ENCODE measurements around the gene CABLES2. TPM values are rescaled to one million over a fixed set of nuclear protein-coding genes. Genes with fewer than 3 reads are reported as not detected.
"Not testable (repeated sequence)": the region's sequence is repeated elsewhere in the genome, so short reads cannot be mapped to it uniquely, and the experiment has no call there.

Gene CABLES2
- total RNA-seq, 4 donors from 2014 or later, result 2.0 to 3.8 (median 2.2) TPM

- Histone ChIP-seq H3K27me3 (peaks cover 0 to 9% (median 0%) of the 10 kb centered on the region in 4 donors), H3K27ac (peak overlapping the region; percentile 12 to 93 (median 87)), H3K4me3 (no peak overlapping the region), H3K9me3 (no peaks in the 10 kb centered on the region), H3K36me3 (no peaks in the 10 kb centered on the region), H3K4me1 (peaks cover 63 to 90% (median 67%) of the 10 kb centered on the region in 3 donors)
- intact Hi-C loops (cut with DNase I), result no loop called here
- DNase-seq, result no peak
- no peak for TF ChIP-seq CTCF (IDR thresholded peaks at IDR 0.05)
- TF ChIP-seq POLR2A (IDR thresholded peaks at IDR 0.05), result no peak
- 10 to 83% methylated on average over 2 to 4 of the region's 24 CpGs for WGBS, 2 donors
These were observed 32.5 kb downstream of the CABLES2 start for GRCh38 chr20:62374331-62375152.

GRCh38 chr20:62373631-62374179 is 33.4 kb downstream of the CABLES2 start:
- Histone ChIP-seq H3K27me3 (peaks cover 0 to 15% (median 0%) of the 10 kb centered on the region in 4 donors), H3K27ac (peak overlapping the region in 3 of 4 donors; percentile 85 to 93 (median 89)), H3K4me1 (peaks cover 67 to 90% (median 69%) of the 10 kb centered on the region in 3 donors)
- 78 to 82% methylated on average over 6 to 7 of the region's 40 CpGs for WGBS, 2 donors
- H3K36me3 ChIP-seq; intact Hi-C loops (cut with DNase I); H3K4me3 ChIP-seq; H3K9me3 ChIP-seq; DNase-seq: not testable (repeated sequence)

GRCh38 chr20:62372042-62372993 is 34.8 kb downstream of the CABLES2 start:
- Histone ChIP-seq H3K9me3 (no peaks in the 10 kb centered on the region), H3K4me3 (no peak overlapping the region), H3K36me3 (no peaks in the 10 kb centered on the region), H3K27me3 (peaks cover 0 to 26% (median 0%) of the 10 kb centered on the region in 4 donors), H3K27ac (peak overlapping the region; percentile 51 to 98 (median 90)), H3K4me1 (peaks cover 67 to 90% (median 69%) of the 10 kb centered on the region in 3 donors)
- intact Hi-C loops (cut with DNase I), result no loop called here
- 82 to 87% methylated on average over 15 to 20 of the region's 29 CpGs for WGBS, 2 donors
- TF ChIP-seq POLR2A (IDR thresholded peaks at IDR 0.05), result no peak
- no peak for DNase-seq

GRCh38 chr20:62371588-62372041 is 35.5 kb downstream of the CABLES2 start:
- H3K9me3 ChIP-seq, result no peaks in the 10 kb centered on the region
- 67% methylated on average over 1 of the region's 8 CpGs; no CpG with 5 or more reads in 1 of the 2 donors for WGBS, 2 donors
- DNase-seq, result no peak
- H3K27ac ChIP-seq, result peak overlapping the region; percentile 12 to 98 (median 90)
- intact Hi-C loops (cut with DNase I), result no loop called here
- H3K4me3 ChIP-seq, result no peak overlapping the region
- peaks cover 0 to 33% (median 0%) of the 10 kb centered on the region in 4 donors for H3K27me3 ChIP-seq
- H3K4me1 ChIP-seq, result peaks cover 60 to 88% (median 68%) of the 10 kb centered on the region in 3 donors
- TF ChIP-seq POLR2A (IDR thresholded peaks at IDR 0.05) (no peak), CTCF (IDR thresholded peaks at IDR 0.05) (no peak)
- no peaks in the 10 kb centered on the region for H3K36me3 ChIP-seq

- Histone ChIP-seq H3K27ac (peak overlapping the region; percentile 85 to 99 (median 97)), H3K27me3 (peaks cover 0 to 39% (median 0%) of the 10 kb centered on the region in 4 donors), H3K4me1 (peaks cover 57 to 88% (median 68%) of the 10 kb centered on the region in 3 donors), H3K9me3 (no peaks in the 10 kb centered on the region), H3K4me3 (no peak overlapping the region), H3K36me3 (no peaks in the 10 kb centered on the region)
- 49 to 58% methylated on average over 4 of the region's 18 CpGs for WGBS, 2 donors
- DNase-seq, result no peak
- intact Hi-C loops (cut with DNase I), result no loop called here
- TF ChIP-seq CTCF (IDR thresholded peaks at IDR 0.05) (no peak), POLR2A (IDR thresholded peaks at IDR 0.05) (no peak)
These were observed 36.1 kb downstream of the CABLES2 start for GRCh38 chr20:62370807-62371587.
